Measurements from ENCODE around the gene SMURF2. TPM values are rescaled to one million over a fixed set of nuclear protein-coding genes. Genes with fewer than 3 reads are reported as not detected.

SMURF2 gene
- total and polyA plus RNA-seq, 9 of the 15 experiments (the other 6 are each of a cell fraction or from before 2014, with no cell fraction given) = 3.8 to 22.0 (median 14.8) TPM

DNA sequence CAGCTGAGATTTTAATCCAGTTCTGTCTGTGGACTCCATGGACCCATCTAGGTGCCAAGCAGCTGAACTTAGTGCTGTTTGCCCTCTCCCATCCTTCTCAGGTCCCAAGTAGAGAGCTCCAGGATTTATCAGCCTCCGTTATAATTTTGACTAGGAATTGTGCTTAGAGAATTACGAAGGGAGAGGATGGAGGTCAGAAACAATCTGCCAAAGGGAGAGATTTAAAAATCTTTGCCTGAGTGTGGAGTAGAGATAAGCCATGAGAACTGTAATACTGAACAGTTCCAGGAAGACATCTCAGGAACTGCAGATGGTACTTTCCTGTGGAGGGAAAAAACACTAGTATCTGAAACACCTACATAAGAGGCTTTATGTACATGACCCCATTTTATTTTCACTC, 128.3 kb downstream of the SMURF2 start (continued):
- TF ChIP-seq, protein P1, sequence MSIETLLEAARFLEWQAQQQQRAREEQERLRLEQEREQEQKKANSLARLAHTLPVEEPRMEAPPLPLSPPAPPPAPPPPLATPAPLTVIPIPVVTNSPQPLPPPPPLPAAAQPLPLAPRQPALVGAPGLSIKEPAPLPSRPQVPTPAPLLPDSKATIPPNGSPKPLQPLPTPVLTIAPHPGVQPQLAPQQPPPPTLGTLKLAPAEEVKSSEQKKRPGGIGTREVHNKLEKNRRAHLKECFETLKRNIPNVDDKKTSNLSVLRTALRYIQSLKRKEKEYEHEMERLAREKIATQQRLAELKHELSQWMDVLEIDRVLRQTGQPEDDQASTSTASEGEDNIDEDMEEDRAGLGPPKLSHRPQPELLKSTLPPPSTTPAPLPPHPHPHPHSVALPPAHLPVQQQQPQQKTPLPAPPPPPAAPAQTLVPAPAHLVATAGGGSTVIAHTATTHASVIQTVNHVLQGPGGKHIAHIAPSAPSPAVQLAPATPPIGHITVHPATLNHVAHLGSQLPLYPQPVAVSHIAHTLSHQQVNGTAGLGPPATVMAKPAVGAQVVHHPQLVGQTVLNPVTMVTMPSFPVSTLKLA (conservative IDR thresholded peaks at IDR 0.05) = peak in 1 of 2 experiments; percentile 82; a peak in 2 of 4 replicates
- TF ChIP-seq SMAD4 (CRISPR knock-in tag; conservative IDR thresholded peaks at IDR 0.05) (peak; percentile 87), TAL1 (IDR thresholded peaks at IDR 0.05) (peak; percentile 94), MXI1 (IDR thresholded peaks at IDR 0.05; ENCODE audit: low read depth, low read length) (peak; percentile 51; the same call in 1 of the 2 replicates), DPF2 (IDR thresholded peaks at IDR 0.05) (peak; percentile 76), WHSC1 (IDR thresholded peaks at IDR 0.05; ENCODE audit: low read length) (no peak), PML (IDR thresholded peaks at IDR 0.05; ENCODE audit: low read length) (peak; percentile 71), ETV6 (IDR thresholded peaks at IDR 0.05; ENCODE audit: borderline replicate concordance in 1 of 2, low read depth in 2 of 2, low read length in 1 of 2) (0 out of 4 replicates have a peak, but pooled peaks of 1 of the 2 experiments have one; percentile 41), ETV6 (CRISPR knock-in tag; IDR thresholded peaks at IDR 0.05; ENCODE audit: borderline replicate concordance) (no peak), CXXC5 (CRISPR knock-in tag; IDR thresholded peaks at IDR 0.05) (peak; percentile 57; the same call in 1 of the 2 replicates), HNRNPH1 (optimal IDR thresholded peaks at IDR 0.05; ENCODE audit: low read depth, low read length) (no peak), PHF20 (IDR thresholded peaks at IDR 0.05; ENCODE audit: partially characterized antibody) (no peak)
- TF ChIP-seq, protein P2, sequence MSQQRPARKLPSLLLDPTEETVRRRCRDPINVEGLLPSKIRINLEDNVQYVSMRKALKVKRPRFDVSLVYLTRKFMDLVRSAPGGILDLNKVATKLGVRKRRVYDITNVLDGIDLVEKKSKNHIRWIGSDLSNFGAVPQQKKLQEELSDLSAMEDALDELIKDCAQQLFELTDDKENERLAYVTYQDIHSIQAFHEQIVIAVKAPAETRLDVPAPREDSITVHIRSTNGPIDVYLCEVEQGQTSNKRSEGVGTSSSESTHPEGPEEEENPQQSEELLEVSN (IDR thresholded peaks at IDR 0.05; ENCODE audit: borderline replicate concordance in 1 of 2, extremely low read depth in 1 of 2, insufficient read depth in 1 of 2, insufficient read length in 1 of 2, low read depth in 1 of 2, low read length in 1 of 2, poor library complexity in 1 of 2, severe bottlenecking in 1 of 2) = no peak
- TF ChIP-seq, protein P3, sequence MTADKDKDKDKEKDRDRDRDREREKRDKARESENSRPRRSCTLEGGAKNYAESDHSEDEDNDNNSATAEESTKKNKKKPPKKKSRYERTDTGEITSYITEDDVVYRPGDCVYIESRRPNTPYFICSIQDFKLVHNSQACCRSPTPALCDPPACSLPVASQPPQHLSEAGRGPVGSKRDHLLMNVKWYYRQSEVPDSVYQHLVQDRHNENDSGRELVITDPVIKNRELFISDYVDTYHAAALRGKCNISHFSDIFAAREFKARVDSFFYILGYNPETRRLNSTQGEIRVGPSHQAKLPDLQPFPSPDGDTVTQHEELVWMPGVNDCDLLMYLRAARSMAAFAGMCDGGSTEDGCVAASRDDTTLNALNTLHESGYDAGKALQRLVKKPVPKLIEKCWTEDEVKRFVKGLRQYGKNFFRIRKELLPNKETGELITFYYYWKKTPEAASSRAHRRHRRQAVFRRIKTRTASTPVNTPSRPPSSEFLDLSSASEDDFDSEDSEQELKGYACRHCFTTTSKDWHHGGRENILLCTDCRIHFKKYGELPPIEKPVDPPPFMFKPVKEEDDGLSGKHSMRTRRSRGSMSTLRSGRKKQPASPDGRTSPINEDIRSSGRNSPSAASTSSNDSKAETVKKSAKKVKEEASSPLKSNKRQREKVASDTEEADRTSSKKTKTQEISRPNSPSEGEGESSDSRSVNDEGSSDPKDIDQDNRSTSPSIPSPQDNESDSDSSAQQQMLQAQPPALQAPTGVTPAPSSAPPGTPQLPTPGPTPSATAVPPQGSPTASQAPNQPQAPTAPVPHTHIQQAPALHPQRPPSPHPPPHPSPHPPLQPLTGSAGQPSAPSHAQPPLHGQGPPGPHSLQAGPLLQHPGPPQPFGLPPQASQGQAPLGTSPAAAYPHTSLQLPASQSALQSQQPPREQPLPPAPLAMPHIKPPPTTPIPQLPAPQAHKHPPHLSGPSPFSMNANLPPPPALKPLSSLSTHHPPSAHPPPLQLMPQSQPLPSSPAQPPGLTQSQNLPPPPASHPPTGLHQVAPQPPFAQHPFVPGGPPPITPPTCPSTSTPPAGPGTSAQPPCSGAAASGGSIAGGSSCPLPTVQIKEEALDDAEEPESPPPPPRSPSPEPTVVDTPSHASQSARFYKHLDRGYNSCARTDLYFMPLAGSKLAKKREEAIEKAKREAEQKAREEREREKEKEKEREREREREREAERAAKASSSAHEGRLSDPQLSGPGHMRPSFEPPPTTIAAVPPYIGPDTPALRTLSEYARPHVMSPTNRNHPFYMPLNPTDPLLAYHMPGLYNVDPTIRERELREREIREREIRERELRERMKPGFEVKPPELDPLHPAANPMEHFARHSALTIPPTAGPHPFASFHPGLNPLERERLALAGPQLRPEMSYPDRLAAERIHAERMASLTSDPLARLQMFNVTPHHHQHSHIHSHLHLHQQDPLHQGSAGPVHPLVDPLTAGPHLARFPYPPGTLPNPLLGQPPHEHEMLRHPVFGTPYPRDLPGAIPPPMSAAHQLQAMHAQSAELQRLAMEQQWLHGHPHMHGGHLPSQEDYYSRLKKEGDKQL (CRISPR knock-in tag; IDR thresholded peaks at IDR 0.05; ENCODE audit: borderline replicate concordance) = no peak
- TF ChIP-seq, protein P4, sequence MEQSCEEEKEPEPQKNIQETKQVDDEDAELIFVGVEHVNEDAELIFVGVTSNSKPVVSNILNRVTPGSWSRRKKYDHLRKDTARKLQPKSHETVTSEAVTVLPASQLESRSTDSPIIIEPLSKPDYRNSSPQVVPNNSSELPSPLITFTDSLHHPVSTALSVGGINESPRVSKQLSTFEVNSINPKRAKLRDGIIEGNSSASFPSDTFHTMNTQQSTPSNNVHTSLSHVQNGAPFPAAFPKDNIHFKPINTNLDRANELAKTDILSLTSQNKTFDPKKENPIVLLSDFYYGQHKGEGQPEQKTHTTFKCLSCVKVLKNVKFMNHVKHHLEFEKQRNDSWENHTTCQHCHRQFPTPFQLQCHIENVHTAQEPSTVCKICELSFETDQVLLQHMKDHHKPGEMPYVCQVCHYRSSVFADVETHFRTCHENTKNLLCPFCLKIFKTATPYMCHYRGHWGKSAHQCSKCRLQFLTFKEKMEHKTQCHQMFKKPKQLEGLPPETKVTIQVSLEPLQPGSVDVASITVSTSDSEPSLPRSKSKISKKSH (CRISPR knock-in tag; IDR thresholded peaks at IDR 0.05) = no peak
- TF ChIP-seq, protein P5, sequence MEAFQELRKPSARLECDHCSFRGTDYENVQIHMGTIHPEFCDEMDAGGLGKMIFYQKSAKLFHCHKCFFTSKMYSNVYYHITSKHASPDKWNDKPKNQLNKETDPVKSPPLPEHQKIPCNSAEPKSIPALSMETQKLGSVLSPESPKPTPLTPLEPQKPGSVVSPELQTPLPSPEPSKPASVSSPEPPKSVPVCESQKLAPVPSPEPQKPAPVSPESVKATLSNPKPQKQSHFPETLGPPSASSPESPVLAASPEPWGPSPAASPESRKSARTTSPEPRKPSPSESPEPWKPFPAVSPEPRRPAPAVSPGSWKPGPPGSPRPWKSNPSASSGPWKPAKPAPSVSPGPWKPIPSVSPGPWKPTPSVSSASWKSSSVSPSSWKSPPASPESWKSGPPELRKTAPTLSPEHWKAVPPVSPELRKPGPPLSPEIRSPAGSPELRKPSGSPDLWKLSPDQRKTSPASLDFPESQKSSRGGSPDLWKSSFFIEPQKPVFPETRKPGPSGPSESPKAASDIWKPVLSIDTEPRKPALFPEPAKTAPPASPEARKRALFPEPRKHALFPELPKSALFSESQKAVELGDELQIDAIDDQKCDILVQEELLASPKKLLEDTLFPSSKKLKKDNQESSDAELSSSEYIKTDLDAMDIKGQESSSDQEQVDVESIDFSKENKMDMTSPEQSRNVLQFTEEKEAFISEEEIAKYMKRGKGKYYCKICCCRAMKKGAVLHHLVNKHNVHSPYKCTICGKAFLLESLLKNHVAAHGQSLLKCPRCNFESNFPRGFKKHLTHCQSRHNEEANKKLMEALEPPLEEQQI (IDR thresholded peaks at IDR 0.05) = peak; percentile 73; the same call in 1 of the 2 replicates

Measured in K562 (cell line).